ENCODE data around the gene CMIP. TPM values are rescaled to one million over a fixed set of nuclear protein-coding genes. Genes with fewer than 3 reads are reported as not detected.

CMIP gene
- total RNA-seq, 1 donor from 2014 or later: 111 TPM

DNA sequence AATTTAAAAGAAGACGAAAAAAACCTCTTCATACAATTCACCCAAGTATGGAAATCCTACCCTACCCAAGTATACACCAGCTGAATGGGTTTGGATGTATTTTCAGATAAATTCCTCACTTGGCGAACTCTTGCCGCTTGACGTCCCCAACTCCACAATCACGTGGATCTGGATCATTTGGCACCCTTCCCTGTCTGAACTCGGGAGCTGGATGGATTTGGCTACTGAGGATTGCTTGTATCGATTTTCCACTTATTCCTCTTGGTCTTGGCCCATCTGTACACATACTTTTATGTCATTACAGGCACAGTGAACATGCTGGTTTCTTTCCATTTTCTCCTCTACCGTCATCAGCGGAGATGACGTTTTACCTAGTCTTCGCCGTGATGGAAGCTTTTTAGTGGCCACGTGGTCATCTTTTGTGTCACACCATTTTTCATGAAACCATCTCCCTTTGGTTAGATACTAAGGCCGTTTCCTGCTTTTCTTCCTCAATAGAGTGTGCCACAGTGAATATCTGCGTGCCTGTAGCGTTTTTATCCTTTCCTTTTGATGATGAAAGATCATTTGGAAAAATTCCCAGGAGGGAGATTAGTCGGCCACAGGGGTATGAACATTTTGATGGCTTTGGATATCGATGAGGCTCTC, 47.1 kb downstream of the CMIP start:
- DNase-seq (ENCODE audit: extremely low read depth, low read depth, low spot score): no peak

DNA sequence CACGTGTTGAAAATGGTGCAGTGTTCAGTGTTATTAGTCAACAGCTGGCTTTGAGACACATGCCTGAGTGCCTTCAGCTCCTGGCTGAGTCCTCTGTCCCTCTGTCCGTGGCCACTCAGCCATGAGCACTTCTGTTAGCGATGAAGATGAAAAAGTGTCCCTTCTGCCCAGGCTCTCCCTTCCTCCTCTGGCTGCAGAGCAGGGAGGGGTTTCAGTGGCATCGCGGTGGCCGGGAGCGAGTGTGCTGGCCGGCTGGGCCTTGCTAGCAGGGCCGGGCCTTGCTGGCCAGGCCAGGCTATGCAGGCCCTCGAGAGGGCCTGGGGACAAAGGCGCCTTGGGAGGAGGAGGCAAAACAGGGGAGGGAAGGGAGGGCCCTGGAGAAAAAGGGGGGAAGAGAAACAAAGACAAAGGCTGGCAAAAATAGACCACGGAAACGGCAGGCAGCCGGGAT, 47.7 kb downstream of the CMIP start:
- no peak for DNase-seq (ENCODE audit: extremely low read depth, low read depth, low spot score)

GRCh38 chr16:81492965-81493754, 48.6 kb downstream of the CMIP start:
- no peak for DNase-seq (ENCODE audit: extremely low read depth, low read depth, low spot score)

DNA sequence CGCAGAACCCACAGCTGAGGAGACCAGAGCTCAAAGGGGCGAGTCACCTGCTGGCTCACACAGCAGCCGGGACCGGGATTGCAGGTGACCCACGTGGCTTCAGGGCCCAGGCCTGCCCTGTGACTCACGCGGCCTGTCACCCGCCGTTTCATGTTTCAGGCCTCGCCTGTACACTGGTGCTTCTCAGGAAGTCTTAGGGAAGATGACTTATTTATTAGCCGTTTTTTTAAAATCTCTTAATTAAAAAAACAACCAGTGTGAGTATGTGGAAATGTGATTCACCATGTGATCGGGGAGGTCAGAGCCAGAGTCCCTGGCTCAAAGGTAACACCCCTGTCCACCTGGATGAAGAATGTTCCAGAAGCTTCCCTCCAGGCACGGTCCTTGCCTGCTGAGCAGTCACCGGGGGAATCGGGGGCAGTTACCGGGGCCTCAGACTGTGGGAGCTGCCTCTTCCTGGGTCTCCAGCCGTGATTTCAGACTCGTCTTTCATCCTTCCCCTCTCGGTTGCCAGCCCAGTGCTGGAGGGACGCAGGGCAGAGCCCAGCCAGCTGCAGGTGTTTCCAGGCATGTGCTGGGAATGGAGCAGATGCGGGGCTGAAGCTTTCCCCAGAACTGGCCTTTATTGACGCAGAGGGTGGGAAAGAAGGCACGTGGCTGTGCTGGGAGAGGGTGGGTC, 49.3 kb downstream of the CMIP start:
- DNase-seq (ENCODE audit: extremely low read depth, low read depth, low spot score): no peak

- no peak for DNase-seq (ENCODE audit: extremely low read depth, low read depth, low spot score)
Observed at GRCh38 chr16:81494434-81494806, 49.8 kb downstream of the CMIP start.

GRCh38 chr16:81494888-81495287, 50.3 kb downstream of the CMIP start:
- no peak for DNase-seq (ENCODE audit: extremely low read depth, low read depth, low spot score)

GRCh38 chr16:81495321-81496234, 51.0 kb downstream of the CMIP start:
- DNase-seq (ENCODE audit: extremely low read depth, low read depth, low spot score): no peak

DNA sequence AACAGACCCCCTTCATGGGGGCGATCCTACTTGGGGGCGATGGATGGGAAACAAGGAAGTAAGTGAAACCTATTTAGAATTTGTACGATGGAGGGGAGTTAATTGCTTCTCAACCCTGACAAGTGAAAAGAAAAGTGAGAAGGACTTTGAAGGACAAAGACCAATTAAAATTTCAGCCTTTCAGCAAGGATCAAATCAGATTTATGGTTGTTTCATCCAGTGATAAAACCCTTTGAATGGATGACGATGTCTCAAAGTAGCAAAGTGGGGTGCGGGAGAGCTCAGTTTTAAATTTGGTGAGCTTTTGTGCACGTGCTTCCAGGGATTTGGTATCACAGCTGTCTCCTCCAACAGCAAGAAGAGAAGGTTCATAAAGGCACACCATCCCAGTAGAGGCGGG, 51.7 kb downstream of the CMIP start:
- DNase-seq (ENCODE audit: extremely low read depth, low read depth, low spot score): no peak

GRCh38 chr16:81496742-81497141, 52.1 kb downstream of the CMIP start:
- no peak for DNase-seq (ENCODE audit: extremely low read depth, low read depth, low spot score)

- no peak for DNase-seq (ENCODE audit: extremely low read depth, low read depth, low spot score)
Observed at GRCh38 chr16:81497690-81498089, 53.1 kb downstream of the CMIP start.

DNA sequence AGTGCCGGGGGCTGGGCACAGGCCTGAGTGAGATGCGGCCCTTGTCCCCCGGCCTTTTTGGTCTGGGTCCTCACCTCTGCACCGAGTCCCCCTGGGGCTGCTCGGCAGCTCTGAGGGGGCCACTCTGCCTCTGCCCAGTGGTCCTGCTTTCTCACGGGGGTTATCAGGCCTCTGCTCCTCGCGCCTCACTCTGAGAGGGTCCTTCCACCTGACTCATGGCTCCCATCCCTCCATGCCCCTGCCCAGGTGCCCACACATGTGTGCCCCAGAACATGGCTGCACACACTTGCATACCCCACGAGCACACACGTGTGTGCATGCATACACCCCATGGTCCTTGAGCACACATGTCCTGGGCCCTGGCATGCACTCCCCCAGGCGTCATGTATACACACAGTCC, 53.7 kb downstream of the CMIP start:
- DNase-seq (ENCODE audit: extremely low read depth, low read depth, low spot score): no peak

GRCh38 chr16:81499576-81500380, 55.2 kb downstream of the CMIP start:
- DNase-seq (ENCODE audit: extremely low read depth, low read depth, low spot score): no peak

DNA sequence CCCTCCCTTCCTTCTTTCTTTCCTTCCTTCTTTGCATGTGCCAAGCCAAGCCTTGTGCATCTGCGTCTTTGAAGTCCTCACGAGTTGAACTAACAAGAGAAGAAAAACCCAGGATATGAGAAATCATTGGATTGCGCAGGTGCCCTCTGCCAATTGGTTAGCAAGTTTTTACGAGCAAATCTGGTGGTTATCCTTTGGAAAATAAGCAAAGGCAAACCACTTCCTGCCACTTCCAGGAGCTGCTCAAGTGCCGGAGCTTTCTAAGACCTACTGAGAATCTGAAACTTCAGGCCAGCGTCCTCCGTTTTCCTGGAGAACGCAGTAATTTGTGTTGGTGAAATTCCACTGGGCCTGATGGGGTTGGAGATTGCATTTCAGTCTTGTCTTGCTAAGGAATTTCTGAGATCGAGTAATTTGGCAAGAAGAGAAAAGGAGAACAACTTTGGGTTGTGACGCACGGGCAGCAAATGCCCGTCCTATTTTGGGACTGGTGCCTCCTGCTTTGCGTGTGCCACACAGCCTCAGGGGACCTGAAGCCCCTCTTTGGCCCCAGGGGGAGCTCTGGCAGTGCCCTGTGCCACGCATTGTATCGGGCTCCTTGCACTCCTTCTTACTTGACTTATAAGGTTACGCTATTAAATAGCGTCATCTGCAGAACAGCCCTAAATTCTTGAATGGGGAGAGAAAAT, 56.4 kb downstream of the CMIP start:
- no peak for DNase-seq (ENCODE audit: extremely low read depth, low read depth, low spot score)

- no peak for DNase-seq (ENCODE audit: extremely low read depth, low read depth, low spot score)
Observed at GRCh38 chr16:81502396-81503070, 57.9 kb downstream of the CMIP start.

DNA sequence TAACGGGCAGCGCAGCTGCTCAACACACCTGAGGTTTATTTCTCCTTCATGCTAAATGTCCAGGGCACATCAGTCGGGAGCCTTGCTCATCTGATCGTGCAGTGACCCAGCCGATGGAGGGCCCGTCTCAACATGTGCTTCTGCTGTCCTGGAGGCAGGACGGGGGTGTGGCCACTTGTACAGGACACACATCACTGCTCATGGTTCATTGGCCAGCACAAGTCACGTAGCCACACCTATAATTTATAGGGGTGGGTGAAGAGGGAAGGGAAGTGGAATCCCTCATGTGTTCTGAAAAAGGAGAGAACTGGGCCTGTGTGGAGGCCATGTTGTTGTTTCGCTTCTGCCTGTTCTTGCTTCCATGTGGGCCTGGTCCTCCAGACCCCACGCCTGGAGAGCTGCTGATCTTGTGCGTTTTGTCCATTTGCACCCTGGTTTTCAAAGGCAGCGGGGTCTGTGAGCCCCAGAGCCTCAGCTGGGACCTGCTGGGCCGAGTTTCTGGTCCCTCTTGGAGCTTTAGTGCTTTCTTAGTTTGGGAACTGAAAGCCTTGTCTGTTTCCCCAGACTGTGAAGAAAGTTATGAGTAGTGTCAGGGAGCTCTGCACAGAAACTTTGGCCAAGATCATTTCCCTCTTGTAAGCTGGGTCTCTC, 60.5 kb downstream of the CMIP start:
- DNase-seq (ENCODE audit: extremely low read depth, low read depth, low spot score): no peak

GRCh38 chr16:81509404-81509803, 64.8 kb downstream of the CMIP start:
- DNase-seq (ENCODE audit: extremely low read depth, low read depth, low spot score): no peak

GRCh38 chr16:81510016-81510415, 65.4 kb downstream of the CMIP start:
- DNase-seq (ENCODE audit: extremely low read depth, low read depth, low spot score): no peak

DNA sequence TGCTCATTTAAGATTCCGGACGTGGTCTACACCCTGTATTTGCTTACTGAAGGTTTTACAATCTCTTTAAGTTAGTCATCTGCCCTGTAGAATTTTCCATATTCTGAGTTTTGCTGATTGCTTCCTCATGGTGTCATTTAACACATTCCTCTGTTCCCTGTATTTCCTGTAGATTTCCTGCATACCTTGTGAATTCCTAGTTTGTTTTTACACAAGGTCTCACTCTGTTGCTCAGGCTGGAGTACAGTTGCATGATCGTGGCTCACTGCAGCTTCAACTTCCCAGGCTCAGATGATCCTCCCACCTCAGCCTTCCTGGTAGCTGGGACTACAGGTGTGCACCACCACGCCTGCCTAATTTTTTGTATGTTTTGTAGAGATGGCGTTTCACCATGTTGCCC, 66.8 kb downstream of the CMIP start:
- DNase-seq (ENCODE audit: extremely low read depth, low read depth, low spot score): peak; percentile 82

All from glomerular endothelial cell (primary cell).